ENCODE measurements around the gene PPM1H. TPM values are rescaled to one million over a fixed set of nuclear protein-coding genes. Genes with fewer than 3 reads are reported as not detected.
"Not testable (repeated sequence)": the region's sequence is repeated elsewhere in the genome, so short reads cannot be mapped to it uniquely, and the experiment has no call there.

PPM1H gene
- total and polyA plus RNA-seq, 2 of the 8 experiments (the other 6 are each of a cell fraction or from before 2014, with no cell fraction given): 16.4 to 36.1 TPM

DNA sequence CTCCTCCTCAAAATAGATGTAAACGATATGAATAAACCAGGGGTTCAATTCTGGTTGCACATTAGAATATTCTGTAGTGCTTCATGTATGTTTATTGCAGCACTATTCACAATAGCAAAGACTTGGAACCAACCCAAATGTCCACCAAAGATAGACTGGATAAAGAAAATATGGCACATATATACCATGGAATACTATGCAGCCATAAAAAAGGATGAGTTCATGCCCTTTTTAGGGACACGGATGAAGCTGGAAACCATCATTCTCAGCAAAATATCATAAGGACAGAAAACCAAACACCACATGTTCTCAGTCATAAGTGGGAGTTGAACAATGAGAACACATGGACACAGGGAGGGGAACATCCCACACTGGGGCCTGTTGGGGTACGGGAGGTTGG, 55.7 kb downstream of the PPM1H start:
- H3K9me3 ChIP-seq (ENCODE audit: insufficient read depth in 2 of 2, low read depth in 1 of 2, low read length in 1 of 2); H3K27ac ChIP-seq (ENCODE audit: low read depth, low read length): not testable (repeated sequence)
- TF ChIP-seq KDM1A (IDR thresholded peaks at IDR 0.05; ENCODE audit: borderline replicate concordance, low read length): 0 out of 2 replicates have a peak, but pooled peaks have one; percentile 20

More for the DNA sequence above, 55.7 kb downstream of the PPM1H start:
- H2BK20ac ChIP-seq (ENCODE audit: low read length); H3K14ac ChIP-seq (ENCODE audit: insufficient read length); H2BK5ac ChIP-seq (ENCODE audit: low read depth, low read length); H3K79me1 ChIP-seq (ENCODE audit: low read depth, low read length); H3K23ac ChIP-seq (ENCODE audit: insufficient read length); H3K4ac ChIP-seq (replicated peaks; ENCODE audit: insufficient read length, low read depth, low read length); H3K56ac ChIP-seq (replicated peaks; ENCODE audit: insufficient read length, low read depth, low read length); H3K23me2 ChIP-seq (ENCODE audit: low read depth, low read length); H4K8ac ChIP-seq (ENCODE audit: extremely low read depth, insufficient read depth, low read length); H4K91ac ChIP-seq (replicated peaks; ENCODE audit: insufficient read length, low read length); H3K4me2 ChIP-seq (ENCODE audit: insufficient read depth in 1 of 2, low read depth in 2 of 2, low read length in 2 of 2); H2AK5ac ChIP-seq (ENCODE audit: low read depth, low read length); FAIRE-seq; H3K36me3 ChIP-seq (ENCODE audit: control insufficient read depth in 2 of 4, insufficient read depth in 4 of 4, low read length in 3 of 4); H3K27me3 ChIP-seq (replicated peaks in 1 of 4; ENCODE audit: control insufficient read depth in 3 of 4, extremely low read depth in 1 of 4, insufficient read depth in 3 of 4, low read length in 3 of 4); POLR2A ChIA-PET (ENCODE audit: partially characterized antibody); DNase-seq (ENCODE audit: low read depth in 1 of 2, low spot score in 2 of 2); H2BK12ac ChIP-seq (ENCODE audit: low read depth, low read length); H4K5ac ChIP-seq (ENCODE audit: insufficient read length, low read depth, low read length); H3K4me1 ChIP-seq (replicated peaks in 1 of 4; ENCODE audit: control insufficient read depth in 3 of 4, insufficient read depth in 4 of 4, low read length in 3 of 4); H3K9ac ChIP-seq (replicated peaks in 1 of 4; ENCODE audit: extremely low read depth in 1 of 4, low read depth in 3 of 4, low read length in 3 of 4); H3K4me3 ChIP-seq (ENCODE audit: extremely low read depth in 1 of 4, insufficient read depth in 2 of 4, low read depth in 3 of 4, low read length in 4 of 4); H2AFZ ChIP-seq (ENCODE audit: low read length); H4K20me1 ChIP-seq (replicated peaks in 1 of 2; ENCODE audit: control insufficient read depth in 1 of 2, insufficient read depth in 2 of 2, low read length in 2 of 2); H2BK15ac ChIP-seq (ENCODE audit: low read length); H3K18ac ChIP-seq (ENCODE audit: extremely low read depth, low read length); H2BK120ac ChIP-seq (replicated peaks; ENCODE audit: low read depth, low read length): not testable (repeated sequence)
- CTCF ChIA-PET (ENCODE audit: partially characterized antibody): interaction anchor here (0.6 kb wide), 1 partner anchor 33 kb away, joined by 4 read pairs; no protein-coding TSS in a partner anchor
- WGBS, 2 experiments (ENCODE audit: extremely low coverage in 1 of 2, insufficient coverage in 1 of 2, insufficient read length in 1 of 2, insufficient replicate concordance in 2 of 2, low coverage in 1 of 2, low lambda C conversion rate in 2 of 2, missing lambda C conversion rate in 1 of 2): 84% methylated on average over 3 of the region's 3 CpGs; no CpG with 5 or more reads in 1 of the 2 experiments
- peaks cover 0 to 15% of the 10 kb centered on the region in 2 experiments; a peak in 2 of 4 replicates for H3K79me2 ChIP-seq (ENCODE audit: control insufficient read depth in 1 of 2, insufficient read depth in 2 of 2, low read length in 2 of 2)
